Suprapubic skin (tissue), 4 donors: ENCODE data around the gene CTU1.

ENCODE experiments used
- EP300 ChIP-seq: sonication (generic); formaldehyde crosslinking; IDR thresholded peaks from one replicate; pipeline ENCODE4 v1.6.1; 2017; ENCODE audit warnings: antibody characterized with exemption
- POLR2A ChIP-seq, 2 donors: fragments of 450-650 bp; IDR thresholded peaks; one replicate each; pipeline ENCODE4 v1.6.1; 2017; ENCODE audit warnings: antibody characterized with exemption in 2 of 2, mild to moderate bottlenecking in 2 of 2, moderate library complexity in 2 of 2
- POLR2AphosphoS5 ChIP-seq, 3 donors: sonication (generic); formaldehyde crosslinking; IDR thresholded peaks; one replicate each; pipeline ENCODE4 v1.6.1; 2017; ENCODE audit warnings: antibody characterized with exemption in 3 of 3
- TF ChIP-seq, protein P1 (sequence below), 2 donors: fragments of 200-600 bp in 1 of 2; fragments of 450-650 bp in 1 of 2; sonication (generic) in 1 of 2; IDR thresholded peaks; one replicate each; pipeline ENCODE4 v1.5.1; 2016 to 2019; ENCODE audit warnings: antibody characterized with exemption in 2 of 2, mild to moderate bottlenecking in 1 of 2, moderate library complexity in 1 of 2

DNA sequence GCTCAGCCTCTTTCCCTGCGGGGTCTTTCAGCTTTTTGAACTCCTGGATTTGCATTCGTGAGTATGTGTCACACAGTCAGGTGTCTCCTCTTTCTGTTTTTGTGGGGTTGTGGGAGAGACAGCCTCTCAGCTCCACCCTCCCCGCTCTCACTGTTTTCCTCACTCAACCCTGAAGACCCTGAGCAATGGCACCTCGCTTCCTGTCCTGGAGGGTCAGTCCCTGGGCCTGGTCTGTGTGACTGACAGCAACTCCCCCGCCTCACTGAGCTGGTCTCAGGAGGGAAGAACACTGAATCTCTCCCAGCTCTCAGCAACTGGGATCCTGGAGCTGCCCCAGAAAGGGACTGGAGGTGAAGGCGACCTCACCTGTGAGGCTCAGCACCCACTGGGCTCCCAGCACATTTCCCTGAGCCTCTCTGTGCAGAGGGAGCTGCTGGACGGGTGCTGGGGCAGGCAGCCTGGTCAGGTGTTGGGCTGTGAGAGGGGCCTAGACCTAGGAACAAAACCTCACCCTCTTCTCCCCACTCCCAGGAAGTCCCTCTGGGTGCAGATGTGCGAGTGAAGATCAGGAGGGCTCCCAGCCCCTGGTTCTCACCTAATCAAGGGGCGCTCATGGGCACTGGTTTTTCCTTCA is 29.7 kb upstream of the CTU1 start:
- TF ChIP-seq, protein P1, sequence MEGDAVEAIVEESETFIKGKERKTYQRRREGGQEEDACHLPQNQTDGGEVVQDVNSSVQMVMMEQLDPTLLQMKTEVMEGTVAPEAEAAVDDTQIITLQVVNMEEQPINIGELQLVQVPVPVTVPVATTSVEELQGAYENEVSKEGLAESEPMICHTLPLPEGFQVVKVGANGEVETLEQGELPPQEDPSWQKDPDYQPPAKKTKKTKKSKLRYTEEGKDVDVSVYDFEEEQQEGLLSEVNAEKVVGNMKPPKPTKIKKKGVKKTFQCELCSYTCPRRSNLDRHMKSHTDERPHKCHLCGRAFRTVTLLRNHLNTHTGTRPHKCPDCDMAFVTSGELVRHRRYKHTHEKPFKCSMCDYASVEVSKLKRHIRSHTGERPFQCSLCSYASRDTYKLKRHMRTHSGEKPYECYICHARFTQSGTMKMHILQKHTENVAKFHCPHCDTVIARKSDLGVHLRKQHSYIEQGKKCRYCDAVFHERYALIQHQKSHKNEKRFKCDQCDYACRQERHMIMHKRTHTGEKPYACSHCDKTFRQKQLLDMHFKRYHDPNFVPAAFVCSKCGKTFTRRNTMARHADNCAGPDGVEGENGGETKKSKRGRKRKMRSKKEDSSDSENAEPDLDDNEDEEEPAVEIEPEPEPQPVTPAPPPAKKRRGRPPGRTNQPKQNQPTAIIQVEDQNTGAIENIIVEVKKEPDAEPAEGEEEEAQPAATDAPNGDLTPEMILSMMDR (IDR thresholded peaks at IDR 0.05) = no peak
- no peak for TF ChIP-seq POLR2A (IDR thresholded peaks at IDR 0.05)
- TF ChIP-seq POLR2AphosphoS5 (IDR thresholded peaks at IDR 0.05) = no peak
- TF ChIP-seq EP300 = no peak
